Tracheal epithelial cell (primary cell): ENCODE measurements around the gene RPS3A. TPM values are rescaled to one million over a fixed set of nuclear protein-coding genes. Genes with fewer than 3 reads are reported as not detected.

Experiments
- total RNA-seq: library from RNA; depleted of rRNA; stranded (reverse); fragments of >200 nt; gene quantifications from 2 replicates; pipeline ENCODE4 v1.2.1, GENCODE V29; 2014

RPS3A gene
- total RNA-seq = 3,398 and 5,308 TPM in 2 replicates

GRCh38 chr4:151099229-151099975 lies at the start of gene RPS3A:
Gene RPS3A, plus strand, starts transcription at chr4:151099628. Its CDS starts 25 bp downstream, at chr4:151099653.

Other genes with a start within 250 kb of the RPS3A start
- gene LRBA, start 84.3 kb upstream of the RPS3A start, total RNA-seq = 67.0 and 103 TPM in 2 replicates
- not detected in 2 replicates for gene PRSS48, start 177.5 kb downstream of the RPS3A start, total RNA-seq
- gene SH3D19, start 226.0 kb downstream of the RPS3A start, total RNA-seq = 8.4 and 26.0 TPM in 2 replicates